Uterus (tissue), 4 donors: Measurements from ENCODE around the gene FNBP1L. TPM values are rescaled to one million over a fixed set of nuclear protein-coding genes. Genes with fewer than 3 reads are reported as not detected.

Source experiments
- DNase-seq, 2 donors: peaks; one replicate each; pipeline ENCODE4 v3.0.0-alpha.2; 2019 to 2020
- H3K27ac ChIP-seq, 2 donors: fragments of 200-600 bp; sonication (generic); 1 replicate in 1 of 2; 2 replicates in 1 of 2; pipeline ENCODE4 v1.5.1; 2016 to 2018
- H3K27me3 ChIP-seq, 2 donors: fragments of 200-600 bp; sonication (generic); one replicate each; pipeline ENCODE4 v1.5.1; 2018 to 2019; ENCODE audit warnings: control low read depth in 1 of 2
- H3K36me3 ChIP-seq, 2 donors: fragments of 200-600 bp; sonication (generic); one replicate each; pipeline ENCODE4 v1.5.1; 2019; ENCODE audit warnings: control low read depth in 1 of 2
- H3K4me1 ChIP-seq, 2 donors: fragments of 200-600 bp; sonication (generic); one replicate each; pipeline ENCODE4 v1.5.1; 2018 to 2019; ENCODE audit warnings: control low read depth in 1 of 2
- H3K4me3 ChIP-seq, 2 donors: fragments of 200-600 bp; sonication (generic); 1 replicate in 1 of 2; 2 replicates in 1 of 2; pipeline ENCODE4 v1.5.1; 2018 to 2019; ENCODE audit warnings: mild to moderate bottlenecking in 1 of 2
- H3K9me3 ChIP-seq, 2 donors: fragments of 200-600 bp; sonication (generic); one replicate each; pipeline ENCODE4 v1.5.1; 2019; ENCODE audit warnings: control low read depth in 1 of 2
- POLR2A ChIP-seq, 2 donors: fragments of 450-650 bp; IDR thresholded peaks; one replicate each; pipeline ENCODE4 v1.6.1; 2016; ENCODE audit warnings: antibody characterized with exemption in 2 of 2, mild to moderate bottlenecking in 1 of 2, moderate library complexity in 1 of 2
- intact Hi-C: fragments of 100-400 bp; cut with DNase I; formaldehyde crosslinking; loops from one replicate; pipeline ENCODE4 v1.15.1; 2023; ENCODE audit warnings: low total_unique reads
- small RNA-seq: library from RNA; depleted of rRNA; stranded (forward); fragments of <200 nt; gene quantifications from one replicate; pipeline ENCODE3, GENCODE V24; 2016
- total RNA-seq, 4 donors: library from RNA; depleted of rRNA in 3 of 4; stranded (reverse); fragments of >200 nt in 3 of 4; gene quantifications; one replicate each; pipeline versions ENCODE4 v1.1.0 to v1.2.4, GENCODE V29; 2014 to 2023
- TF ChIP-seq, protein P1 (sequence below), 4 experiments: fragments of 200-600 bp in 2 of 4; fragments of 450-650 bp in 2 of 4; sonication (generic) in 2 of 4; IDR thresholded peaks; one replicate each; pipeline ENCODE4 v1.5.1; 2016 to 2019; ENCODE audit warnings: antibody characterized with exemption in 4 of 4, mild to moderate bottlenecking in 2 of 4, moderate library complexity in 1 of 4
- donor health status: DM: yes; HTN: yes; CAD: no.

FNBP1L gene
- total RNA-seq, 4 donors from 2014 or later: 14.9 to 88.1 (median 23.0) TPM

DNA sequence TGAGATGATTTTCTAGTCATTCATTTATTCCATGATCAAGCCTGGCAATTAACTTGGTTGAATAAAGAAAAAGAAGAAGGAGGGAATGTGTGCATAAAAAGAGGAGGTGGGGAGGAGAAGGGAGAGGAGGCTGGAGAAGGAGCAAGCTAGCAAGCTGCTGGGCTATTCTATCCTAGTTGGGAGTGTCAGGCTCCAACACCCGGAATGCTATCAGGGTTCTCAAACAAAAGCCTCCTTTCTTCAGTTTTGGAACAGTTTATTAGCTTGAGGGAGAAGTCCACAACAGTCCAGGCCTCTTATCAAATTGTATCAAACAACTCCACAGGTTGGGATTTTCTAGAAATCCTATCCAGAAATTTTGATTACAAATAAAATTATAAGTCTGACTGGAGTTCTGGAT is 153.8 kb downstream of the FNBP1L start:
- Histone ChIP-seq H3K27me3 (no peaks in the 10 kb centered on the region), H3K9me3 (no peaks in the 10 kb centered on the region), H3K4me1 (peaks cover 0 to 3% of the 10 kb centered on the region in 2 donors), H3K27ac (no peak overlapping the region), H3K4me3 (no peak overlapping the region), H3K36me3 (no peaks in the 10 kb centered on the region)
- TF ChIP-seq, protein P1, sequence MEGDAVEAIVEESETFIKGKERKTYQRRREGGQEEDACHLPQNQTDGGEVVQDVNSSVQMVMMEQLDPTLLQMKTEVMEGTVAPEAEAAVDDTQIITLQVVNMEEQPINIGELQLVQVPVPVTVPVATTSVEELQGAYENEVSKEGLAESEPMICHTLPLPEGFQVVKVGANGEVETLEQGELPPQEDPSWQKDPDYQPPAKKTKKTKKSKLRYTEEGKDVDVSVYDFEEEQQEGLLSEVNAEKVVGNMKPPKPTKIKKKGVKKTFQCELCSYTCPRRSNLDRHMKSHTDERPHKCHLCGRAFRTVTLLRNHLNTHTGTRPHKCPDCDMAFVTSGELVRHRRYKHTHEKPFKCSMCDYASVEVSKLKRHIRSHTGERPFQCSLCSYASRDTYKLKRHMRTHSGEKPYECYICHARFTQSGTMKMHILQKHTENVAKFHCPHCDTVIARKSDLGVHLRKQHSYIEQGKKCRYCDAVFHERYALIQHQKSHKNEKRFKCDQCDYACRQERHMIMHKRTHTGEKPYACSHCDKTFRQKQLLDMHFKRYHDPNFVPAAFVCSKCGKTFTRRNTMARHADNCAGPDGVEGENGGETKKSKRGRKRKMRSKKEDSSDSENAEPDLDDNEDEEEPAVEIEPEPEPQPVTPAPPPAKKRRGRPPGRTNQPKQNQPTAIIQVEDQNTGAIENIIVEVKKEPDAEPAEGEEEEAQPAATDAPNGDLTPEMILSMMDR (IDR thresholded peaks at IDR 0.05): no peak
- TF ChIP-seq POLR2A (IDR thresholded peaks at IDR 0.05): no peak
- intact Hi-C loops: no loop called here
- no peak for DNase-seq

DNA sequence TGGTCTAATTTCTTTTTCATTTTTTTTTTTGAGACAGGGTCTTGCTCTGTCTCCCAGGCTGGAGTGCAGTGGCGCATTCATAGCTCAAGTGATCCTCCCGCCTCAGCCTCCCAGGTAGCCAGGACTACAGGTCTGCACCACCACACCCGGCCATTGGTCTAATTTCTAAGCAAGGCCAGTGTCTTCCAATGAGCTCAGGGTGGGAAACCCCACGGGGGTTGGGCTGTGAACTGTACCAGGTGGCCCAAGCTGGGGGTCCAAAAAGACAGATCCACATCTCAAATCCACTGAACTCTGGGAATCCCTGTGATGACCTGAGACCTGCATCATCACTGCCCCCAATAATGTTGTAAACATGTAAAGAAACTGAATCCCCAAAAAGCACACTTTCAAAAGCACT is 154.2 kb downstream of the FNBP1L start:
- no peak for DNase-seq
- no peak overlapping the region for H3K27ac ChIP-seq
- no peak overlapping the region for H3K4me3 ChIP-seq
- H3K9me3 ChIP-seq: no peaks in the 10 kb centered on the region
- H3K27me3 ChIP-seq: no peaks in the 10 kb centered on the region
- TF ChIP-seq POLR2A (IDR thresholded peaks at IDR 0.05): no peak
- TF ChIP-seq, protein P1 (IDR thresholded peaks at IDR 0.05): no peak
- no peaks in the 10 kb centered on the region for H3K36me3 ChIP-seq
- H3K4me1 ChIP-seq: peaks cover 0 to 3% of the 10 kb centered on the region in 2 donors
- intact Hi-C loops: no loop called here

DNA sequence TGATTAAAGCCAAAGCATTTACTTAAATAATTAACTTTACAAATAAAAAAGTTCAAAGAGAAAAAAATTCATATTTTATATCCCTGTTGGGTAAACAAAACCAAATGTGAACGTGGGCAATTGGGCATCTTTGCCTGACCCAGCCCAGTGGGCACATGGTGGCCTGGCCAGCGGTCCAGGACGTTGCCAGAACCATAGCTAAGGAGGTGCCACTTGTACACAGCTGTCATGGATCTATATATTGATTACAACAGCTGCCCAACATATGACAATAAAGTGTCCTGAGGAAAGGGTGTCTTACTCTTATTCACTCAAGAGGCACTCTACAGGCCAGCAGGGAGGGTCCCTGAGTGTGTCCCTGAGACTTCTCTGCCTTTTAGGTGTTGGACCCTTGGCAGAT is 155.2 kb downstream of the FNBP1L start:
- H3K27ac ChIP-seq: no peak overlapping the region
- H3K36me3 ChIP-seq: no peaks in the 10 kb centered on the region
- H3K4me1 ChIP-seq: peaks cover 0 to 3% of the 10 kb centered on the region in 2 donors
- TF ChIP-seq, protein P1 (IDR thresholded peaks at IDR 0.05): no peak
- TF ChIP-seq POLR2A (IDR thresholded peaks at IDR 0.05): no peak
- intact Hi-C loops: no loop called here
- H3K4me3 ChIP-seq: no peak overlapping the region
- H3K9me3 ChIP-seq: no peaks in the 10 kb centered on the region
- no peaks in the 10 kb centered on the region for H3K27me3 ChIP-seq
- no peak for DNase-seq

DNA sequence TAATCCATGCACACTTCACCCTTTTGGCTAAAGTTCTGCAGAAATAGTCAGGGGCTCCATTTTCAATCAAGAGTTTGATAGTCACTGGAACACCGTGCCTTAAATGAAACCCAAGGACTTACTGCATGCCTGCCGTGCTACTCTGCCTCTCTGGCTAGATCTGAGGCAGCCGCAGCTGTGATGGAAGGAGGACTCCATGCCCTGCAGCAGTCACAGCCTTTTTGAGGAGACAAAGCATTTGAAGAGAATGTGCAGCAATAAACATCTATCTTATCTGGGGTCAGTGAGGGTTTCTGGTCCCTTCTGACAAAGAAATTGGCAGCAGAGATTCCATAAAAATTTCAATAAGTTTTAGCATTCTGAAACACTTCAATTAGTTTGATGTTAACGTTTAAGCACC is 155.7 kb downstream of the FNBP1L start:
- no peaks in the 10 kb centered on the region for H3K36me3 ChIP-seq
- DNase-seq: no peak
- peaks cover 0 to 3% of the 10 kb centered on the region in 2 donors for H3K4me1 ChIP-seq
- TF ChIP-seq, protein P1 (IDR thresholded peaks at IDR 0.05): no peak
- TF ChIP-seq POLR2A (IDR thresholded peaks at IDR 0.05): no peak
- intact Hi-C loops: no loop called here
- H3K27ac ChIP-seq: no peak overlapping the region
- H3K27me3 ChIP-seq: no peaks in the 10 kb centered on the region
- H3K4me3 ChIP-seq: no peak overlapping the region
- no peaks in the 10 kb centered on the region for H3K9me3 ChIP-seq

Small RNA genes within 50 kb of the gene (small RNA-seq; reads per million reads assigned to genes)
- gene RNA5SP53: not detected

Other genes with a start within 250 kb of the FNBP1L start
- 10 to 100 TPM; 19.5 to 83.1 (median 46.1) TPM for gene DR1, start 102.2 kb upstream of the FNBP1L start, total RNA-seq
- gene BCAR3, start 233.7 kb downstream of the FNBP1L start, total RNA-seq: 10 to 100 TPM in 3 of 4 donors, 1 to 10 TPM in 1; 8.5 to 56.8 (median 20.2) TPM